ENCODE measurements around the gene TRANK1. TPM values are rescaled to one million over a fixed set of nuclear protein-coding genes. Genes with fewer than 3 reads are reported as not detected.

Gene TRANK1
- polyA plus RNA-seq, 1 donor from 2014 or later: 11.6 TPM

- Histone ChIP-seq H3K36me3 (ENCODE audit: insufficient read depth, low read length) (no peaks in the 10 kb centered on the region), H3K4me2 (ENCODE audit: low read length) (no peak overlapping the region)
- TF ChIP-seq CTCF (IDR thresholded peaks at IDR 0.05; ENCODE audit: poor library complexity, severe bottlenecking) (no peak), RAD21 (conservative IDR thresholded peaks at IDR 0.05) (no peak), POLR2AphosphoS5 (IDR thresholded peaks at IDR 0.05) (no peak), EP300 (conservative IDR thresholded peaks at IDR 0.05; ENCODE audit: poor library complexity, severe bottlenecking) (no peak), REST (IDR thresholded peaks at IDR 0.05; ENCODE audit: borderline replicate concordance) (no peak), EZH2 (IDR thresholded peaks at IDR 0.05; ENCODE audit: borderline replicate concordance, insufficient read depth, low read length, poor library complexity, severe bottlenecking) (no peak), SMC3 (conservative IDR thresholded peaks at IDR 0.05; ENCODE audit: poor library complexity) (no peak), MXI1 (conservative IDR thresholded peaks at IDR 0.05; ENCODE audit: poor library complexity, severe bottlenecking) (no peak), TAF1 (IDR thresholded peaks at IDR 0.05; ENCODE audit: low read depth) (no peak)
These were observed 23.8 kb downstream of the TRANK1 start for GRCh38 chr3:36920884-36921567.

DNA sequence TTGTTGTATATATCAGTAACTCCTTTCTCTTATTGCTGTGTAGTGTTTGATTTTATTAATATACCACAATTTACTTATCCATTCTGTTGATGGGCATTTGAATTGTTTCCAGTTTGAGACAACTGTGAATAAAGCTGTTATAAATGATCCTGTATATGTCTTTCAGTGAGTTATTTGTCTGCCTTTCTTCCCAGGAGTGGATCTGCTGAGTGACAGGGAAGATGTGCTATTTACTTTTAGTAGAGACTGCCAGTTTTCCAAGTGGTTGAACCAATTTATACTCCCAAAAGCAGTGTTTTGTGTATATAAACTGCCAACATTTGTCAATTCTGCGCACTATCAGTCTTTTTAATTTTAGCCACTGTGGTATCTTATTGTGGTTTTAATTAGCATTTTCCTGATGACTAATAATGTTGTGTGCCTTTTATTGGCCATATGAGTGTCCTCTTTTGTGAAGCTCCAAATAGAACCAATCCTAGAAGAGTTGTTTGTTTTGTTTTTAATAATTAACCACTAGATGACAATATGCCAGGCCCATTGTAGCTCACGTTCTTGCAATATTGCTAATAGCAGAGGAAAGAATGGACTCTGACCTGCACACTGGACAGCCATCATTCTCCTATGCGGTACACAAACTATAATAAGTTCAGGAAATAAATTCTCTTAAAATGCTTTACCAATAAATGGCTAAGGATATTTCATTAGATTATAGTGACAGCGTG lies 25.3 kb downstream of the TRANK1 start:
- no peaks in the 10 kb centered on the region for H3K9me3 ChIP-seq (ENCODE audit: low read length)
- H3F3A ChIP-seq (ENCODE audit: insufficient read depth, low read length, poor library complexity, severe bottlenecking): no peaks in the 10 kb centered on the region
- TF ChIP-seq RAD21 (conservative IDR thresholded peaks at IDR 0.05) (no peak), CTCF (IDR thresholded peaks at IDR 0.05; ENCODE audit: poor library complexity, severe bottlenecking) (no peak), TAF1 (IDR thresholded peaks at IDR 0.05; ENCODE audit: low read depth) (no peak), POLR2AphosphoS5 (IDR thresholded peaks at IDR 0.05) (peak; percentile 6), SMC3 (conservative IDR thresholded peaks at IDR 0.05; ENCODE audit: poor library complexity) (no peak), REST (IDR thresholded peaks at IDR 0.05; ENCODE audit: borderline replicate concordance) (peak; percentile 24), EZH2 (IDR thresholded peaks at IDR 0.05; ENCODE audit: borderline replicate concordance, insufficient read depth, low read length, poor library complexity, severe bottlenecking) (no peak), MXI1 (conservative IDR thresholded peaks at IDR 0.05; ENCODE audit: poor library complexity, severe bottlenecking) (no peak), EP300 (conservative IDR thresholded peaks at IDR 0.05; ENCODE audit: poor library complexity, severe bottlenecking) (peak; percentile 59)
- H4K20me1 ChIP-seq (ENCODE audit: insufficient read depth): no peaks in the 10 kb centered on the region
- H3K27ac ChIP-seq (ENCODE audit: low read length): no peak overlapping the region
- H3K79me2 ChIP-seq (replicated peaks; ENCODE audit: insufficient read depth, low read length): no peaks in the 10 kb centered on the region
- H3K4me2 ChIP-seq (ENCODE audit: low read length): no peak overlapping the region
- no peak overlapping the region for H2AFZ ChIP-seq (ENCODE audit: low read depth, low read length)
- no peaks in the 10 kb centered on the region for H3K9me2 ChIP-seq (ENCODE audit: insufficient read depth, low read length)
- no peaks in the 10 kb centered on the region for H3K36me3 ChIP-seq (ENCODE audit: insufficient read depth, low read length)
- H3K4me3 ChIP-seq (ENCODE audit: low read length): no peak overlapping the region
- H3K27me3 ChIP-seq (ENCODE audit: insufficient read depth, low read depth, low read length): no peaks in the 10 kb centered on the region
- no peak overlapping the region for H3K9ac ChIP-seq (ENCODE audit: low read length)

More at GRCh38 chr3:36920884-36921567, 23.8 kb downstream of the TRANK1 start:
- no peaks in the 10 kb centered on the region for H4K20me1 ChIP-seq (ENCODE audit: insufficient read depth)
- H3K27ac ChIP-seq (ENCODE audit: low read length): no peak overlapping the region
- H3K9me2 ChIP-seq (ENCODE audit: insufficient read depth, low read length): no peaks in the 10 kb centered on the region
- no peaks in the 10 kb centered on the region for H3K9me3 ChIP-seq (ENCODE audit: low read length)
- H3K4me3 ChIP-seq (ENCODE audit: low read length): no peak overlapping the region
- no peaks in the 10 kb centered on the region for H3K79me2 ChIP-seq (replicated peaks; ENCODE audit: insufficient read depth, low read length)
- no peaks in the 10 kb centered on the region for H3F3A ChIP-seq (ENCODE audit: insufficient read depth, low read length, poor library complexity, severe bottlenecking)
- H3K9ac ChIP-seq (ENCODE audit: low read length): no peak overlapping the region
- no peaks in the 10 kb centered on the region for H3K27me3 ChIP-seq (ENCODE audit: insufficient read depth, low read depth, low read length)
- H2AFZ ChIP-seq (ENCODE audit: low read depth, low read length): no peak overlapping the region
